ENCODE results near the gene TAF3.

Gene TAF3

GRCh38 chr10:8058274-8059111 is 240.2 kb downstream of the TAF3 start:
- no peak for DNase-seq
- ATAC-seq, result no peak

GRCh38 chr10:8059191-8059936 is 241.1 kb downstream of the TAF3 start:
- ATAC-seq, result no peak

GRCh38 chr10:8060010-8060703 is 241.9 kb downstream of the TAF3 start:
- ATAC-seq, result peak; percentile 58
- DNase-seq, result peak; percentile 78

More at GRCh38 chr10:8059191-8059936, 241.1 kb downstream of the TAF3 start:
- DNase-seq, result no peak

GRCh38 chr10:8060704-8061121 is 242.4 kb downstream of the TAF3 start:
- DNase-seq (no peak), ATAC-seq (no peak)

GRCh38 chr10:8061274-8062211 is 243.2 kb downstream of the TAF3 start:
- DNase-seq, result peak; percentile 71
- peak; percentile 58 for ATAC-seq

- ATAC-seq, result no peak
- DNase-seq, result no peak
Observed at GRCh38 chr10:8063128-8063908, 245.0 kb downstream of the TAF3 start.

- DNase-seq, result no peak
- no peak for ATAC-seq
Observed at GRCh38 chr10:8063935-8064334, 245.6 kb downstream of the TAF3 start.

- no peak for ATAC-seq
- DNase-seq, result no peak
Observed at GRCh38 chr10:8064436-8064835, 246.1 kb downstream of the TAF3 start.

- DNase-seq, result no peak
- ATAC-seq, result no peak
Observed at GRCh38 chr10:8065651-8066050, 247.3 kb downstream of the TAF3 start.

GRCh38 chr10:8066124-8066523 is 247.8 kb downstream of the TAF3 start:
- peak; percentile 7 for ATAC-seq

More at GRCh38 chr10:8066124-8066523, 247.8 kb downstream of the TAF3 start:
- no peak for DNase-seq
